HG03060 (cell line): ENCODE data around the gene LNPEP.

Source experiments
- ATAC-seq: cut with Tn5 transposase; IDR thresholded peaks from one replicate; pipeline ENCODE4 v1.9.1; 2021; ENCODE audit warnings: low read depth, moderate number of reproducible peaks; ENCODE audit not compliant: unreplicated experiment

LNPEP gene

GRCh38 chr5:96935559-96936430, at the start of gene LNPEP:
Gene LNPEP, plus strand, starts transcription at chr5:96936080. Its CDS starts 76 bp downstream, at chr5:96936156.
- peak; percentile 30 for ATAC-seq

GRCh38 chr5:96893342-96893741, 42.5 kb upstream of the LNPEP start:
- ATAC-seq, result no peak

GRCh38 chr5:96896276-96896675, 39.6 kb upstream of the LNPEP start:
- ATAC-seq, result no peak

- peak; percentile 92 for ATAC-seq
Measured at GRCh38 chr5:96896806-96897205, 39.1 kb upstream of the LNPEP start.

- no peak for ATAC-seq
Measured at GRCh38 chr5:96901384-96901783, 34.5 kb upstream of the LNPEP start.

- no peak for ATAC-seq
Measured at GRCh38 chr5:96901841-96902240, 34.0 kb upstream of the LNPEP start.

- ATAC-seq, result no peak
Measured at GRCh38 chr5:96902876-96903275, 33.0 kb upstream of the LNPEP start.

- no peak for ATAC-seq
Measured at GRCh38 chr5:96903300-96903699, 32.6 kb upstream of the LNPEP start.

- no peak for ATAC-seq
Measured at GRCh38 chr5:96904054-96904931, 31.6 kb upstream of the LNPEP start.

- ATAC-seq, result no peak
Measured at GRCh38 chr5:96905864-96906263, 30.0 kb upstream of the LNPEP start.

GRCh38 chr5:96909003-96909402, 26.9 kb upstream of the LNPEP start:
- no peak for ATAC-seq

GRCh38 chr5:96909435-96909834, 26.4 kb upstream of the LNPEP start:
- no peak for ATAC-seq

- no peak for ATAC-seq
Measured at GRCh38 chr5:96911139-96911538, 24.7 kb upstream of the LNPEP start.

GRCh38 chr5:96913233-96913632, 22.6 kb upstream of the LNPEP start:
- ATAC-seq, result no peak

GRCh38 chr5:96919754-96920197, 16.1 kb upstream of the LNPEP start:
- ATAC-seq, result peak; percentile 40

- ATAC-seq, result no peak
Measured at GRCh38 chr5:96920744-96921355, 15.0 kb upstream of the LNPEP start.

GRCh38 chr5:96922499-96923244, 13.2 kb upstream of the LNPEP start:
- no peak for ATAC-seq

GRCh38 chr5:96924016-96924443, 11.8 kb upstream of the LNPEP start:
- ATAC-seq, result no peak

GRCh38 chr5:96926276-96926675, 9.6 kb upstream of the LNPEP start:
- ATAC-seq, result no peak

GRCh38 chr5:96927008-96927407, 8.9 kb upstream of the LNPEP start:
- no peak for ATAC-seq
